Natural killer cell (primary cell): ENCODE measurements around the gene RTF2. TPM values are rescaled to one million over a fixed set of nuclear protein-coding genes. Genes with fewer than 3 reads are reported as not detected.

ENCODE experiments used
- ATAC-seq, 3 donors: fragments of 150-1000 bp in 2 of 3; fragments of 200-7000 bp in 1 of 3; cut with Tn5 transposase; 1 replicate in 1 of 3; 2 replicates in 2 of 3; pipeline ENCODE4 v1.10.0; 2021; ENCODE audit warnings: mild to moderate bottlenecking in 2 of 3, moderate library complexity in 2 of 3
- DNase-seq, 2 donors: peaks; one replicate each; pipeline versions ENCODE4 v3.0.0 to v3.0.0-alpha.2; 2013 to 2021; ENCODE audit warnings: mixed read lengths in 1 of 2
- H3K27ac ChIP-seq: one replicate; pipeline ENCODE4 v1.5.1; 2013; ENCODE audit warnings: mild to moderate bottlenecking, low read length
- H3K27me3 ChIP-seq: one replicate; pipeline ENCODE4 v1.6.1; 2013; ENCODE audit warnings: low read length; ENCODE audit not compliant: control insufficient read depth, insufficient read depth
- H3K36me3 ChIP-seq: one replicate; pipeline ENCODE4 v1.6.1; 2013; ENCODE audit warnings: low read length; ENCODE audit not compliant: control insufficient read depth, insufficient read depth
- H3K4me1 ChIP-seq: one replicate; pipeline ENCODE4 v1.6.1; 2013; ENCODE audit warnings: low read length; ENCODE audit not compliant: control insufficient read depth, insufficient read depth
- H3K4me3 ChIP-seq: one replicate; pipeline ENCODE4 v1.5.1; 2013; ENCODE audit warnings: low read length
- H3K9me3 ChIP-seq: one replicate; pipeline ENCODE4 v1.6.1; 2013; ENCODE audit warnings: low read length; ENCODE audit not compliant: control insufficient read depth, insufficient read depth
- H3K27ac Mint-ChIP-seq, 2 donors: one replicate each; pipeline ENCODE4 v1.8.0; 2022; ENCODE audit warnings: mild to moderate bottlenecking in 2 of 2, mixed read lengths in 2 of 2, moderate library complexity in 1 of 2
- H3K27me3 Mint-ChIP-seq, 2 donors: one replicate each; pipeline ENCODE4 v1.8.0; 2022; ENCODE audit warnings: low read depth in 2 of 2, mixed read lengths in 2 of 2
- H3K36me3 Mint-ChIP-seq: one replicate; pipeline ENCODE4 v1.8.0; 2022; ENCODE audit warnings: mixed read lengths
- H3K4me1 Mint-ChIP-seq, 2 donors: one replicate each; pipeline ENCODE4 v1.8.0; 2022; ENCODE audit warnings: mixed read lengths in 2 of 2
- H3K4me3 Mint-ChIP-seq: one replicate; pipeline ENCODE4 v1.8.0; 2022; ENCODE audit warnings: mild to moderate bottlenecking, moderate library complexity, mixed read lengths
- H3K9me3 Mint-ChIP-seq, 2 donors: one replicate each; pipeline ENCODE4 v1.8.0; 2022; ENCODE audit warnings: mixed read lengths in 2 of 2
- CTCF ChIP-seq: fragments of 200-600 bp; IDR thresholded peaks from one replicate; pipeline ENCODE4 v1.8.0; 2022; ENCODE audit warnings: antibody characterized with exemption
- WGBS: methylation state at CpG from one replicate; pipeline ENCODE4 v1.1.7; 2013; ENCODE audit warnings: missing lambda C conversion rate; ENCODE audit not compliant: insufficient coverage; 5-methylcytosine and 5-hydroxymethylcytosine counted together
- intact Hi-C: fragments of 100-400 bp; cut with micrococcal nuclease; formaldehyde crosslinking; loops from one replicate; pipeline ENCODE4 v1.14.2; 2022
- total RNA-seq, 4 donors: library from RNA; stranded (reverse); fragments of 120-200 nt in 1 of 4; gene quantifications; one replicate each; pipeline versions ENCODE4 v1.2.3 to v1.2.4, GENCODE V29; 2013 to 2022

Gene RTF2
- total RNA-seq, 3 donors from 2014 or later (not counting 1 experiment from before 2014, with no cell fraction given), result 81.5 to 89.1 (median 83.4) TPM

GRCh38 chr20:56429941-56430340 lies 38.5 kb upstream of the RTF2 start:
- no peak for TF ChIP-seq CTCF
- H3K27ac ChIP-seq, result no peak overlapping the region
- Mint-ChIP-seq H3K4me1 (peaks cover 53 to 61% of the 10 kb centered on the region in 2 donors), H3K4me3 (peak overlapping the region; percentile 85), H3K27me3 (no peaks in the 10 kb centered on the region), H3K36me3 (no peaks in the 10 kb centered on the region), H3K27ac (peak overlapping the region; percentile 71 to 85), H3K9me3 (no peaks in the 10 kb centered on the region)
- no peak for DNase-seq
- no peak for ATAC-seq
- 40% methylated on average over 4 of the region's 4 CpGs for WGBS
- H3K9me3 ChIP-seq, result no peaks in the 10 kb centered on the region
- H3K4me3 ChIP-seq, result no peak overlapping the region
- intact Hi-C loops, result no loop called here
- peaks cover 39% of the 10 kb centered on the region for H3K4me1 ChIP-seq
- no peaks in the 10 kb centered on the region for H3K27me3 ChIP-seq
- no peaks in the 10 kb centered on the region for H3K36me3 ChIP-seq

DNA sequence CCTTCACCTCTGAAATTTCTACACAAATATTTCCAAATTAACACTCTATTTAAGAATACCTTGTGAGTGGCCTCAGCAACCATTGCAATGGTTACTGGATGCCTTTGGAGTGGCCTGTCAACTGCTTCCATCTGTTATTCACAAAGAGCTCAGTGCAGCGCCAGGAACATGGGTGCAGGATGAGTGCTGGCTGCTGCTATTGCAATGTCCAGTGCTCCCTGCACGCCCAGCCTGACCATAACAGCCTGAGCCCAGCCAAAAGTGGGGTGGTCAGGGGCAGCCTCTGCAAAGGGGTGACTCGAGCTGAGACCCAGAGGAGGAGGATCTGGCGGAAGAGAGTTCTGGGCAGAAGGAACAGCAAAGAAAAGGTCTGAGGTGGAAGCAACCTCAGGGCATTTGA lies 38.0 kb upstream of the RTF2 start:
- H3K9me3 ChIP-seq, result no peaks in the 10 kb centered on the region
- peak overlapping the region; percentile 71 to 85 for H3K27ac Mint-ChIP-seq
- H3K4me3 ChIP-seq, result no peak overlapping the region
- H3K4me1 ChIP-seq, result peaks cover 39% of the 10 kb centered on the region
- no peak overlapping the region for H3K27ac ChIP-seq
- no peak for ATAC-seq
- H3K4me1 Mint-ChIP-seq, result peaks cover 53 to 61% of the 10 kb centered on the region in 2 donors
- H3K4me3 Mint-ChIP-seq, result peak overlapping the region; percentile 85
- no peak for TF ChIP-seq CTCF
- H3K36me3 Mint-ChIP-seq, result no peaks in the 10 kb centered on the region
- no peaks in the 10 kb centered on the region for H3K36me3 ChIP-seq
- no peak for DNase-seq
- no peaks in the 10 kb centered on the region for H3K9me3 Mint-ChIP-seq
- no peaks in the 10 kb centered on the region for H3K27me3 Mint-ChIP-seq
- WGBS, result 90% methylated on average over 4 of the region's 4 CpGs
- intact Hi-C loops, result no loop called here
- no peaks in the 10 kb centered on the region for H3K27me3 ChIP-seq

- Mint-ChIP-seq H3K27me3 (no peaks in the 10 kb centered on the region), H3K4me3 (no peak overlapping the region), H3K36me3 (no peaks in the 10 kb centered on the region), H3K4me1 (peaks cover 53 to 59% of the 10 kb centered on the region in 2 donors), H3K27ac (peak overlapping the region in 1 of 2 donors; percentile 85), H3K9me3 (no peaks in the 10 kb centered on the region)
- no peak overlapping the region for H3K4me3 ChIP-seq
- ATAC-seq, result no peak
- intact Hi-C loops, result no loop called here
- no peaks in the 10 kb centered on the region for H3K9me3 ChIP-seq
- H3K4me1 ChIP-seq, result peaks cover 39% of the 10 kb centered on the region
- no peaks in the 10 kb centered on the region for H3K27me3 ChIP-seq
- H3K36me3 ChIP-seq, result no peaks in the 10 kb centered on the region
- H3K27ac ChIP-seq, result no peak overlapping the region
- TF ChIP-seq CTCF, result no peak
- no peak for DNase-seq
- WGBS, result 94% methylated on average over 1 of the region's 1 CpG
Measured at GRCh38 chr20:56430957-56431356, 37.5 kb upstream of the RTF2 start.

- Mint-ChIP-seq H3K9me3 (no peaks in the 10 kb centered on the region), H3K27ac (no peak overlapping the region), H3K36me3 (no peaks in the 10 kb centered on the region), H3K4me1 (peaks cover 53 to 56% of the 10 kb centered on the region in 2 donors), H3K4me3 (no peak overlapping the region), H3K27me3 (no peaks in the 10 kb centered on the region)
- peaks cover 39% of the 10 kb centered on the region for H3K4me1 ChIP-seq
- no peaks in the 10 kb centered on the region for H3K9me3 ChIP-seq
- no peak for DNase-seq
- TF ChIP-seq CTCF, result no peak
- intact Hi-C loops, result no loop called here
- H3K4me3 ChIP-seq, result no peak overlapping the region
- no peaks in the 10 kb centered on the region for H3K36me3 ChIP-seq
- H3K27ac ChIP-seq, result no peak overlapping the region
- WGBS, result 100% methylated on average over 1 of the region's 3 CpGs
- no peak for ATAC-seq
- no peaks in the 10 kb centered on the region for H3K27me3 ChIP-seq
Measured at GRCh38 chr20:56431471-56431870, 37.0 kb upstream of the RTF2 start.
